Stimulated activated CD8-positive, alpha-beta memory T cell treated with anti-CD3 and anti-CD28 coated beads, Interleukin-2, amount 100 ng/mL, for 1 hour (primary cell): ENCODE data around the gene KLF2.

Source experiments
- DNase-seq, 2 donors: peaks; one replicate each; pipeline ENCODE4 v3.0.0-alpha.2; 2020; ENCODE audit warnings: low read depth in 2 of 2

KLF2 gene

DNA sequence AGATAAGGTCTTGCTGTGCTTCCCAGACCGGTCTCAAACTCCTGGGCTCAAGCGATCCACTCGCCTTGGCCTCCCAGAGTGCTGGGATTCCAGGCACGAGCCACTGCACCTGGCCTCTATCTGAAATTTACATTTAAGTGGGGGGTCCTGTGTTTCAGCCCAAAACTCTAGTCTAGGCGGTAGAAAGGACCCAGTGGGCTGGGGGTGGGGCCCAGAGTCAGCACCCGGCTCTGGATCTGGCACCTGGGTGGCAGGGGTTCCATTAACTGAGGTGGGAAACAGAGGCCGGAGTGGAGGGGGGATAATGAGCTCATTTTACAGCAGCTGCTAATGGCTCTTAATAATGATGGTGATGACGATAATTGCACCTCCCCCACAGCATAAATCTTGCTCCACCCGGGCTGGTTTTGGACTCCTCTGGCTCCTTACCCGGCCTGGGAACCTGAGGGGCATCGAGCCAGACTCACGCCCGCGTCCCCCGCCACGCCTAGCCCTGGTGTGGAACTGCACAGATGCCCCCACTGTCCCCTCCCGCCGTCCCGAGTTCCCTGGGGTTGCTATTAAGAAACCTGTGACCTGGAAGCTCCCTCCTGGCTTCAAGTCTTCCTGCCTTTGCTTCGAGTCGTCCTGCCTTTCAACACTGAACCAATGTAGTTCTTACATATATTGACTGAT lies 17.8 kb upstream of the KLF2 start:
- no peak for DNase-seq

DNA sequence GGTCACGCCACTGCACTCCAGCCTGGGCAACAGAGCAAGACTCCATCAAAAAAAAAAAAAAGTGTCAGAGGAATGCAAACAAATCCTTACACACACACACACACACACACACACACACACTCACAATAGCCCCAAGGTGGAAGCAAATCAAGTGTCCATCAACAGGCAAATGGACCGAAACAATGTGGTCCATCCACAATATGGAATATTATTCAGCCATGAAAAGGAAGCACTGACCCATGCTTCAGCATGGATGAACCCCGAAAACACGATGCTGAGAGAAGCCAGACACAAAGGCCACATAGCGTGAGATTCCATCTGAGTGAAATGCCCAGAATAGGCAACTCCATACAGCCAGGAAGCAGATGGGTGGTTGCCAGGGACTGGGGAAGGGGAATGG lies 16.5 kb upstream of the KLF2 start:
- DNase-seq, result no peak

DNA sequence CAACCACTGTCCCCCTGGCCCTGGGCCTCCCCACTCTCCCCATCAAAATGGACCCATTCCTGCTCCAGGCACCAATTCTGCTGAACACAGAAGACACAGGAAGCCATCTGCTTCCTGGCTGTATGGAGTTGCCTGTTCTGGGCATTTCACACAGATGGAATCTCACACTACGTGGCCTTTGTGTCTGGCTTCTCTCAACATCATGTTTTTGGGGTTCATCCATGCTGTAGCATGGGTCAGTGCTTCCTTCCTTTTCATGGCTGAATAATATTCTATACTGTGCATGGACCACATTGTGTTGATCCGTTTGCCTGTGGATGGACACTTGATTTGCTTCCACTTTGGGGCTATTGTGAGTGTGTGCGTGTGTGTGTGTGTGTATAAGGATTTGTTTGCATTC lies 15.0 kb upstream of the KLF2 start:
- no peak for DNase-seq

DNA sequence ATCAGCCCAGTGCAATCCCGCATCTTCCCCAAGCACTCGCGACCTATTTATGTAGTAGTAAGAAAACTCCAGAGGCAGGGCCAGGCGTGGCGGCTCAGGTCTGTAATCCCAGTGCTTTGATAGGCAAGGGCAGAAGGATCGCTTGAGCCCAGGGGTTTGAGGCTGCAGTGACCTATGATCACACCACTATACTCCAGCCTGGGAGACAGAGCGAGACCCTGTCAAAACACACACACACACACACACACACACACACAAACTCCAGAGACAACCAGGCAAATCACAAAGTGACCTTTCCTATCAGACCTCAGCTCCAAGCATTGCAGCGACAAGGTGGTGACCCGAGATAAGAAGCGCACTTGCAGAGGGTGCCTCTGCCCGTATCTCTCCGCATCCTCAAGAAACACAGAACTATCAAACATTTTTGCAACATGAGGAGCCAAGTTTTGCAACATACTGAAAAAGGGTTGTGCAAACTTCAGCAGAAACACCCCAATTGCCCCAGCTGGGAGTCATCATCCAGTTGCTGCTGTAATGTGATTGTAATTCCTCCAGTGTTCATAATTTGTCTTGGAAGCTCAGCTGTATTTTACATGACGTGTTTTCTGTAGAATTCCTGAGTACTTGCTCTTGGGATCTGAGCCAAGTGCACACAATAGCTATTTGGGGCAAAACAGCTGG lies 8.7 kb upstream of the KLF2 start:
- no peak for DNase-seq

DNA sequence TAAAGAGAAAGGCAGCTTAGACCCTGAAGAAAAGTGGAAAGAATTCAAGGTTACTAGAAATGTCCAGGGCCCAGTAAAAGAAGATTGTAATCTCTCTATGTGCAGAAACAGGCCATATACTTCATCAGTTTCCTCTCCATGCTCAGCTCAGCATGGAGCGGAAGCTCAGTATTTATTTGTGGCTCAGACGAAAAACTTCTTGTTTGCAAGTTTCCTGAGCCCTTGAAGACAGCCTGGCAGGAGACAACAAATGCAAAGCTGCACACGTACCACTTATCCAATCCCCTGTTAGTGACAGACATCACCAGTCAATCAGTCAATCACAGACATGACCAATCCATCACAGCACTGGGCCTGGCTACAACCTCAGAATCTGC lies 8.1 kb upstream of the KLF2 start:
- no peak for DNase-seq

DNA sequence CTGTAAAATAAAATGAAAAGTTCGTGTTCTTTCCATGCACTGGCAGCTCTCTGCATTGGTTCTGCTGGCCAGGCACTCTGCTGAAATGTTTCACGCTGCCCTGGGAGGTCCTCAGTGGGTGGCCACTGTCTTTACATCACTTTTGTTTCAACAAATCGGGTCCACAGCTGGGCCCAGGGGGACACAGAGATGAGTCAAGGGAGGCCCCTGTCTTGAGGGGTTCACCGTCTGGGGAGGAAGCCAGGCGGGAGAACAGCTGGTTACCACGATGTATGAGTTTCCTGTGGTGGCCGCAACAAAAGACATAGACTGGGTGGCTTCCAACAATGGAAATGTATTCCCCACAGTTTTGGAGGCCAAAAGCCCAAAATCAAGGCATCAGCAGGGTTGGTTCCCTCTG lies 5.1 kb upstream of the KLF2 start:
- DNase-seq, result no peak

DNA sequence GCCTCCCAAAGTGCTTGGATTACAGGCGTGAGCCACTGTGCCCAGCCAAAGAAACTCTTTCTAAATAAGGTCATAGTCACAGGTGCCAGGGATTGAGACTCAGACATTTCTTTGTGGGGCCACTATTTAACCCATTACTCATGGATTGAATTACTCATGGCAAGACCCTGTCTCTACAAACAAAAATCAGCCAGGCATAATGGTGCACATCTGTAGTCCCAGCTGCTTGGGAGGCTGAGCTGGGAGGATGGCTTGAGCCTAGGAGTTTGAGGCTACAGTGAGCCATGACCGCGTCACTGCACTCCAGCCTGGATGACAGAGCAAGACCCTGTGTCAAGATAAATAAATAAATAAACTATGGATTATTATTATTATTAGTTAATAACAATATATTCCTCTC lies 3.6 kb upstream of the KLF2 start:
- no peak for DNase-seq

DNA sequence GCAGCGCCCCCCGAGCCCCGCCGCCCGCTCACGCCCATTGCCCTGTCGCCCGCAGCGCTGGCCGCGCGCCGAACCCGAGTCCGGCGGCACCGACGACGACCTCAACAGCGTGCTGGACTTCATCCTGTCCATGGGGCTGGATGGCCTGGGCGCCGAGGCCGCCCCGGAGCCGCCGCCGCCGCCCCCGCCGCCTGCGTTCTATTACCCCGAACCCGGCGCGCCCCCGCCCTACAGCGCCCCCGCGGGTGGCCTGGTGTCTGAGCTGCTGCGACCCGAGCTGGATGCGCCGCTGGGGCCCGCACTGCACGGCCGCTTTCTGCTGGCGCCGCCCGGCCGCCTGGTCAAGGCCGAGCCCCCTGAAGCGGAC lies 518 bp downstream of the KLF2 start:
- no peak for DNase-seq

DNA sequence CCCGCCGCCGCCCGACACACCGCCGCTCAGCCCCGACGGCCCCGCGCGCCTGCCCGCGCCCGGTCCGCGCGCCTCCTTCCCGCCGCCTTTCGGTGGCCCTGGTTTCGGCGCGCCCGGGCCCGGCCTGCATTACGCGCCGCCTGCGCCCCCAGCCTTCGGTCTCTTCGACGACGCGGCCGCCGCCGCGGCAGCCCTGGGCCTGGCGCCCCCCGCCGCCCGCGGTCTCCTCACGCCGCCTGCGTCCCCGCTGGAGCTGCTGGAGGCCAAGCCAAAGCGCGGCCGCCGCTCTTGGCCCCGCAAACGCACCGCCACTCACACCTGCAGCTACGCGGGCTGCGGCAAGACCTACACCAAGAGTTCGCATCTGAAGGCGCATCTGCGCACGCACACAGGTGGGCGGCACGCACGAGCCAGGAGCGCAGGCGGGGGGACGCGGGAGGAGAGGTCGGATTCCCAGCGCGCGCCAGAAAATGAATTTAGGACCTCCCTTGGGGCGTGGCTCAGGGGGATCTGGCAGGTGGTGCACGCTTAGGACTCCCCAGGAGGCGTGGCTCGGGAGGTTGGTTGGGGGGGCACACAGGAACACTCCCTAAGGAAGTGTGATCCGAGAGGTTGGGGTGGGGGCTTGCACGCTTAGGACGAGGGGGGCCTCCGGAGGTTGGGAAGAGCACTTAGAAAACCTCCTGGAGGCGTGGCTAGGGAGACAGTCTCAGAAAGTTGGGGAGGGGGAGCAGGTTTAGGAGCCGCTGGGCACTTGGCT lies 1.2 kb downstream of the KLF2 start:
- DNase-seq, result no peak

DNA sequence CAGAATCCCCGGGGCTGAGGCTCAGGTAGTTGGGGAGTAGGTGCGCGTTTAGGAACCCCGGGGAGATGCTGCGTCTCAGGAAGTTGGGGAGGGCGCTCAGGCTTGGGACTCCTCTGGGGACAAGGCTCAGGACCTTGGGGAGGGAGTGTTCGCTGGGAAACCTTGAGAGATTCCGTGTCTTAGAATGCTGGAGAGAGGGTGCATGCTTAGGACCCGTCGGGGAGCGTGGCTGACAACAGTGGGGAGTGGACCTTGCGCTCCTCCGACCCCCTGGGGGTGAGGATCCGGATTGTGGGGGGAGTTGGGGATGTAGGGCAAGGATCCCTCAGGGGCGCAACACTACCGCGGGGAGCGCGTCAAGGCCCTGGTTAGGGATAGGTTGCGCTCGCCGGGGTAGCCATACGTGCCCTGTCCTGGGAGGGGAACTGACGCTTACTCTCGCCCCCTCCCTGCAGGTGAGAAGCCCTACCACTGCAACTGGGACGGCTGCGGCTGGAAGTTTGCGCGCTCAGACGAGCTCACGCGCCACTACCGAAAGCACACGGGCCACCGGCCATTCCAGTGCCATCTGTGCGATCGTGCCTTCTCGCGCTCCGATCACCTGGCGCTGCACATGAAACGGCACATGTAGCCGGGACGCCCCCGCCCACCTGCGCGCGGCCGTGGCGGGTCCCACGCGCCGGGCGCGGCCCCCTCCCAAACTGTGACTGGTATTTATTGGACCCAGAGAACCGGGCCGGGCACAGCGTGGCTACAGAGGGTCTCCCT lies 2.0 kb downstream of the KLF2 start:
- no peak for DNase-seq

DNA sequence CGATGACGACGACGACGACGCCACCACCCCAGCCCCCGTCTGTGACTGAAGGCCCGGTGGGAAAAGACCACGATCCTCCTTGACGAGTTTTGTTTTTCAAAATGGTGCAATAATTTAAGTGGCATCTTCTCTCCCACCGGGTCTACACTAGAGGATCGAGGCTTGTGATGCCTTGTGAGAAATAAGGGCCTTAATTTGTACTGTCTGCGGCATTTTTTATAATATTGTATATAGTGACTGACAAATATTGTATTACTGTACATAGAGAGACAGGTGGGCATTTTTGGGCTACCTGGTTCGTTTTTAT lies 2.5 kb downstream of the KLF2 start:
- DNase-seq, result no peak

DNA sequence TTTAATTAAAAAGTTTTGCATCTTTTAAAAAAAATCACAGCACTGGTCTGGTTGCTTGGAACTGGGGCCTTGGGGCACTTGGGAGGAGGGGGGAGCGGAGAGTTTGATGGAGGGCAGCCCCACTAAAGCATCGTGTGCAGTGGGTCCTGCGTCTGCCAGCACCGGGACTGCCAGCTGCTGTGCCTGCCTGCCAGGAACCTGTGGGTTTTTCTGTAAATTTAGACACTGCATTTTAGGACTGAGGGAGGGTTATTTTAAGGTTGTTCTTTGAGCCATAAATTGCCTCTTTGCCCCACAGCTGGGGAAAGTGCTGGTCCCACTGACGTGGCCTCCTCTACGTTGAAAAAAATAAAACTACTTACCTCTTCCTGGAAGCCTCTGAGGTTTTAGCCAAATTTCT lies 2.9 kb downstream of the KLF2 start:
- DNase-seq, result no peak

DNA sequence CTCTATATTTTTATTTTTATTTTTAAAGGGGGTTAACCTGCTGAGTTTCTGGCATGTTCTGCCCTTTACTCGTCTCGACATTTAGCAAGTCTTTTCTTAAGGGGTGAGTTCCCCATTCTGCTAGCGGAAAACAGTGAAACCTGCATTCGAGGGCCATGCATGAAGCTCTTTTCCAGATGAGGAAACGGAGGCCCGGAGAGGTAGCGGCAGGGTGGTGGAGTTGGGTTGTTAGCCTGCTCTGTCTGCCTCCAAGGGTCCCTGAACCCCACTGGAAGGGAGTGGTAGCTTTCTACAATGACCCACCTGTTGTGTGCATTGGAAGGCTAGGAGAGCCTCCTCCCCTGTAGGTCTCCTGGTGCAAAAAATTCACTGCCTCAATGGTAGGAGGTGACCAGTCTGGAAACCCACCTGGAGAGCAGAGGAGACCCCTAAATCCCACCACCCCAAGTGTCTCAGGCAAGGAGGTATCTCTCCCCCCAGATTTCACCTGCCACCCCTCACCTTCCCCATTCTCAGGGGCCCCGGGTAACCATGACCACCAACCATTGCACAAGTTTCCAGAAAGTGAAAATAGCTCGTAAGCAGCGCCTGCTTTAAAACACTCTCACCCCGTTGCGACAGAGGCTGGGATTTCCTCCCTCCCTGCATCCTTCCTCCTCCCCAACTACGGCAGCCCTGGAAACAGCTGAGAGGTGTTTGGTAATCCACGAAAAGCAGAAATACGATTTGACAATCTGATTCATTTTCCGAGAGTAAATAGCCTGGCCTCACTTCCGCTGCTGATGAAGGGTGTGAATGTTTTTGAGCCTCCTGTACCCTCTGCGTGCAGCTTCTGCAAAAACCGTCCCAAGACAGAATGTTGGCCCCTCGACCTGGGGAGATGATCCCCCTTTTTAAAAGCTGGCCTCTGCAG lies 3.5 kb downstream of the KLF2 start:
- DNase-seq, result no peak

DNA sequence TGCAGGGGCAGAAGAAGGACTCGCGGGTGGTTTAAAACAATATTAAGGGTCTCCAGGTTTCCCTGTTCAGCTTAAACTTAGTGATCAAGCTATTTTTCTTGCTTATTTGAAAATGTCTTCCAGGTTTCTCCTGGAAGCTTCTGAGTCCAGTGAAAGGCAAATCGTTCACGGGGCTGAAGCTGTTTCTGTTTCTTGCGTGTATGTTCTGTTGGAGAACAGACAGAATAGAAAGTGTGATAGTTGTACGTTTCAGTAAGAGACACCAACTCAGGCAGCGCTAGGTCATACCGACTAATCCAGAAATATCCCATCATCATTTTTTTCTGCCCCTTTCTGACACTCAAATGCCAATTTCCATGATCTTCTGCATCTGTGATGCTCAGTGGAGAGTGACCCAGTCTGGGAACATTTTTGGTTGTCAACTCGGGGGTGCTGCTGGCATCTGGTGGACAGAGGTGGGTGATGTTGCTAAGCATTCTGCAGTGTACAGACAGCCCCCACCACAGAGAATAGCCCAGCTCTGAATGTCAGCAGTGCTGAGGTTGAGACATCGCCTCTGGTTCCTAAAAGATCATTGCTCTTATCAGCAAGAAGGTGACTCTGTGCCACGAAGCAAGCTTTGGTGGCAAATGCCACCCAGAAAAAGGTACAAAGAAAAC lies 4.3 kb downstream of the KLF2 start:
- DNase-seq, result no peak

DNA sequence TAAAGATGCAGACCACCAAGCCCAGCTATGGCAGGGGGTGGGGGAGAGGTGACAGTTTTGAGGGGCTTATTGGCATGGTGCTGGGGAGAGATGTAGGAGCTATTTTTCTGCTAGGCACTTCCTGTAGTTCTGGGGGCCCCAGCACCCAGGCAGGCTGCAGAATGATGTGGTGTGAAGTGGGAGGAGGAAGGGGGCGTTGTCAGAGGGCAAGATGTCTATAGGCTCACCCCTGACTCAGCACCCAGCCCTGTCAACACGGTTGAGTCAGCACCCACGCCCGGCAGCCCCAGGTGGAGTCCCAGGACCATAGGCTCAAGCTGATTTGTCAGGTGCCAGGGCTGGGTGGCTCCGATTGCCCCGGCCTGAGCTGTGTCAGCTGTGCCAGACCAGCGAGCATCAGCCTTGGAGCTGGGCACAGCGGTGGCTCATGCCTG lies 5.8 kb downstream of the KLF2 start:
- peak; percentile 76 to 89 for DNase-seq

DNA sequence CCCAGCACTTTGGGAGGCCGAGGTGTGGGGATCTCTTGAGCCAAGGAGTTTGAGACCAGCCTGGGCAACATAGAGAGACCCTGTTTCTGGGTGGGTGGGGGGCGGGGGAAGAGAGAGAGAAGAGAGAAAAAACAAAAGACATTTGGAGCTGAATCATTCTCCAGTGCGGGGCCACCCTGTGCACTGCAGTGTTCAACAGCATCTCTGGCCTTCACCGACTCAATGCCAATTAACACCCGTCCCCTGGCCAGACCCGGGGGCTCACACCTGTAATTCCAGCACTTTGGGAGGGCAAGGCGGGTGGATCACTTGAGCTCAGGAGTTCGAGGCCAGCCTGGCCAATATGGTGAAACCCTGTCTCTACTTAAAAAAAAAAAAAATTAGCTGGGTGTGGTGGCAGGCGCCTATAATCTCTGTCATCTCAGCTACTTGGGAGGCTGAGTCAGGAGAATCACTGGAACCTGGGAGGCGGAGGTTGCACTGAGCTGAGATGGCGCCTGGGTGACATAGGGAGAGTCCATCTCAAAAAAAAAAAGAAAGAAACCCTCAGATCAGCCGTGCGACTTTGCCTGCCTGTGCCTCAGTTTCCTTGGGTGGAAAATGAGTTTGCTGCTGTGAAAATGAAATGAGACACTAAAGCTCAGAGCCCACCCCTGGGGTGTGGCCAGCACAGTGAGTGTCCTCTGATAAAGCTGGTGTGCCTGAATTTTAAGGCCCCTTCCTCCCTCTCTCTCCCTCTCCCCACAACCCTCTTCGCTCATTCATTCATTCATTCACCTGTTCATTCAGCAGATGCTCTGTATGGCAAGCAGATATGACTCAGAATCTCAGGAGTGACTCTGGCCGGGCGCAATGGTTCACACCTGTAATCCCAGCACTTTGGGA lies 6.4 kb downstream of the KLF2 start:
- DNase-seq, result no peak

DNA sequence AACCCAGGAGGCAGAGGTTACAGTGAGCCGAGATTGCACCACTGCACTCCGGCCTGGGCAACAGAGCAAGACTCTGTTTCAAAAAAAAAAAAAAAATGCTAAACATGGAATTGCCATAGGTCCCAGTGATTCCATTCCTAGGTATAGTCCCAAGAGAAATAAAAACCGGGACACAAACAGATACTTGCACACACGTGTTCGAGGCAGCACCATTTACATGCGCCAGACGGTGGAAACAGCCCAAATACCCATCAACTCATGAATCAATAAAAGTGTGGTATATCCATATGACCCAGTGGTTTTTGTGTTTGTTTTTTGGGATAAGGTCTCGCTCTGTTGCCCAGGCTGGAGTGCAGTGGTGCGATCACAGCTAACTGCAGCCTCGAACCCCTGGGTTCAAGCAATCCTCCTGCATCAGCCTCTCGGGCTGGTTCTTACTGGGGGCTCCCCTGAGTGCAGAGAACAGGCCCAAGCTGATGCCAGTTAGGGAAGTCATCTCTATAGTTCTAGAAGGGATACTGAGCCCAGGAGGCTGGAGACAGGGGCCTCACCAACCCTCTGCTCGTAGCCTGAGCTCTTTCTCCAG lies 8.5 kb downstream of the KLF2 start:
- DNase-seq, result no peak

DNA sequence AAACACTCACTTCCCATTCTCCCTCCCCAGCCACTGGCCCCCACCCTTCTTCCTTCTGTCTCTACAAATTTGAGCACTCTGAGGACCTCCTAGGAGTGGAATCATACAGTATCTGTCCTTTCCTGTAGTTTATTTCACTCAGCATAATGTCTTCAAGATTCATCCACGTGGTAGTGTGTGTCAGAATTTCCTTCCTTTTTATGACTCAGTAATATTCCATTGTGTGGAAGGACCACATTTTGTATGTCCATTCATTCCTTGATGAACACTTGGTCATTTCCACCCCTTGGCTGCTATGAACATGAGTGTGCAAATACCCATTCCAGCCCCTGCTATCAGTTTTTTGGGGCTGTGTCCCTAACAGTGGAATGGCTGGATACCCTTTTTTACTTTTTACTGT lies 9.8 kb downstream of the KLF2 start:
- no peak for DNase-seq

DNA sequence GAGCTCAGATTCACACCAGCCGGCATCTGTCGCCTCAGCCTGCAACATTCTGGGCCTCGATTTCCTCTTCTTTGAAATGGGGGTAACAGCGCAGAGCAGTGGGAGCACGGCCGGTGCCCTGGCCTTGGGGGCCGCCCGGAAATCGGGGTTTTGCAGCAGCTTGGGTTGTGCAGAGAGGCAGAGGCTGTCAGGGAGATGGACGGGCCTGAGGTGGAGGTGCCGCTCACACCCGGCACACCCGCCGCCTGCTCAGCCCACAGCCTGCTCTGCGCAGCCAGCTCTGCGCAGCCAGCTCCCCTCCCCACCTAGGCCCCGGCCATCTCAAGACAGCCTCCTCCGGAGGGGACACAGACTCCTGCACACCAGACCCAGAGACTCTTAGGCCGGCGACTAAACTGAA lies 10.6 kb downstream of the KLF2 start:
- no peak for DNase-seq

DNA sequence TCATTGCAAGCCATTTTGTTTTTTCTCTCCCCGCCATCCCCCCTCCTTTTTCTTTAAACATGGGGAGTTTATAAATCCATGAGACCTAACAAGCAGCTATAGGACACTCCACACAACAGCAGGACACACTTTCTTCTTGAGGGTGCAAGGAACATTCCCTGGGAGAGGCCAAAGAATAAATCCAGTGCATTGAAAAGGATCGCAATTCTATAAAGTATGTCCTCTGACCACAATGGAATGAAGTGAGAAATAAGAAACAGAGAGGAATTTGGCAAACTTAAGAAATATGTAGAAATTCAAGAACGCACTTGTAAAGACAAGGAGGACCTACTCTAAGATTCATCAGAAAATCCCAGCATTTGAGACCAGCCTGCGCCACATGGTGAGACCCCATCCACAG lies 11.9 kb downstream of the KLF2 start:
- DNase-seq, result no peak
